Measurements from ENCODE around the gene GHSR. TPM values are rescaled to one million over a fixed set of nuclear protein-coding genes. Genes with fewer than 3 reads are reported as not detected.
"Not testable (repeated sequence)": the region's sequence is repeated elsewhere in the genome, so short reads cannot be mapped to it uniquely, and the experiment has no call there.

The GHSR gene
- total RNA-seq (2021) (not detected in 2 replicates), Bru-seq, nascent RNA (not detected), BruChase-seq, experiment 1, labeled RNA remaining after a 2-hour chase (not detected), BruChase-seq, experiment 2, labeled RNA remaining after a 6-hour chase (not detected)
- long read RNA-seq, result 0 reads

GRCh38 chr3:172447611-172448579, at the start of gene GHSR:
Gene GHSR, minus strand, starts transcription at chr3:172448456. Its CDS starts 43 bp downstream, at chr3:172448413.
- BruUV-seq (replicated peaks), result no TSS peak
- no peak for TF ChIP-seq EZH2 (IDR thresholded peaks at IDR 0.05; ENCODE audit: borderline replicate concordance, low read depth, low read length, poor library complexity, severe bottlenecking)
- no peak for TF ChIP-seq CTCF (conservative IDR thresholded peaks at IDR 0.05; ENCODE audit: low read depth, low read length)
- no peak for DNase-seq (ENCODE audit: low spot score)
- H3K4me1 ChIP-seq (ENCODE audit: insufficient read depth, low read length, poor library complexity, severe bottlenecking), result no peaks in the 10 kb centered on the region
- ChIA-PET POLR2A (ENCODE audit: low non-redundant PET) (no interaction called here), CTCF (interaction anchor here (0.7 kb wide), 1 partner anchor 16 kb away, joined by 3 read pairs; no protein-coding TSS in a partner anchor)
- H3K9me3 ChIP-seq (ENCODE audit: low read depth, low read length, poor library complexity, severe bottlenecking), result no peaks in the 10 kb centered on the region
- no peak within 1 kb of the TSS for H3K4me3 ChIP-seq (ENCODE audit: low read depth, low read length, poor library complexity, severe bottlenecking)
- H3K27me3 ChIP-seq (replicated peaks; ENCODE audit: insufficient read depth, low read depth, low read length, poor library complexity), result peaks cover 100% of the 10 kb centered on the region
- intact Hi-C loops (cut with micrococcal nuclease; ENCODE audit: unreplicated experiment), result no loop called here
- no peaks in the 10 kb centered on the region for H3K36me3 ChIP-seq (ENCODE audit: insufficient read depth, low read length, poor library complexity, severe bottlenecking)
- H3K27ac ChIP-seq (ENCODE audit: low read depth, low read length, poor library complexity, severe bottlenecking), result no peak within 1 kb of the TSS

GRCh38 chr3:172490198-172490669, 42.0 kb upstream of the GHSR start:
- CTCF ChIA-PET; H3K27me3 ChIP-seq (replicated peaks; ENCODE audit: insufficient read depth, low read depth, low read length, poor library complexity); H3K4me3 ChIP-seq (ENCODE audit: low read depth, low read length, poor library complexity, severe bottlenecking); POLR2A ChIA-PET (ENCODE audit: low non-redundant PET); H3K36me3 ChIP-seq (ENCODE audit: insufficient read depth, low read length, poor library complexity, severe bottlenecking); BruUV-seq (replicated peaks); H3K9me3 ChIP-seq (ENCODE audit: low read depth, low read length, poor library complexity, severe bottlenecking); H3K27ac ChIP-seq (ENCODE audit: low read depth, low read length, poor library complexity, severe bottlenecking); H3K4me1 ChIP-seq (ENCODE audit: insufficient read depth, low read length, poor library complexity, severe bottlenecking): not testable (repeated sequence)
- intact Hi-C loops (cut with micrococcal nuclease; ENCODE audit: unreplicated experiment), result loop anchor here (1.0 kb wide), 2 partner anchors 106 to 177 kb away; no protein-coding TSS in a partner anchor
- peak; percentile 75 for DNase-seq (ENCODE audit: low spot score)
- TF ChIP-seq CTCF (conservative IDR thresholded peaks at IDR 0.05; ENCODE audit: low read depth, low read length), result peak; percentile 74

- no peaks in the 10 kb centered on the region for H3K27me3 ChIP-seq (replicated peaks; ENCODE audit: insufficient read depth, low read depth, low read length, poor library complexity)
- no TSS peak for BruUV-seq (replicated peaks)
- no peak for TF ChIP-seq EZH2 (IDR thresholded peaks at IDR 0.05; ENCODE audit: borderline replicate concordance, low read depth, low read length, poor library complexity, severe bottlenecking)
- no peak for TF ChIP-seq CTCF (conservative IDR thresholded peaks at IDR 0.05; ENCODE audit: low read depth, low read length)
- intact Hi-C loops (cut with micrococcal nuclease; ENCODE audit: unreplicated experiment), result loop anchor here (5.0 to 10.0 kb wide), 2 partner anchors 146 to 1513 kb away; no protein-coding TSS in a partner anchor
- ChIA-PET CTCF (no interaction called here), POLR2A (ENCODE audit: low non-redundant PET) (no interaction called here)
- H3K9me3 ChIP-seq (ENCODE audit: low read depth, low read length, poor library complexity, severe bottlenecking), result no peaks in the 10 kb centered on the region
- no peak overlapping the region for H3K27ac ChIP-seq (ENCODE audit: low read depth, low read length, poor library complexity, severe bottlenecking)
- H3K36me3 ChIP-seq (ENCODE audit: insufficient read depth, low read length, poor library complexity, severe bottlenecking), result no peaks in the 10 kb centered on the region
- H3K4me1 ChIP-seq (ENCODE audit: insufficient read depth, low read length, poor library complexity, severe bottlenecking), result no peaks in the 10 kb centered on the region
- no peak for DNase-seq (ENCODE audit: low spot score)
- no peak overlapping the region for H3K4me3 ChIP-seq (ENCODE audit: low read depth, low read length, poor library complexity, severe bottlenecking)
Observed at GRCh38 chr3:172478116-172478515, 29.9 kb upstream of the GHSR start.

Measured in A673 (cell line).